SK-N-SH treated with all-trans-retinoic acid at 6 μM for 48 hours (cell line): ENCODE measurements around the gene BIRC5.

Experiments
- ATAC-seq: fragments of 200-7000 bp; cut with Tn5 transposase; 3 replicates; pipeline ENCODE4 v1.9.1; 2020; ENCODE audit warnings: mild to moderate bottlenecking, moderate library complexity
- ARNTL ChIP-seq: fragments of 450-650 bp; formaldehyde crosslinking; IDR thresholded peaks from 2 replicates; pipeline ENCODE4 v1.5.0; 2020; ENCODE audit warnings: low read depth, mild to moderate bottlenecking, moderate library complexity, borderline replicate concordance
- CSDC2 ChIP-seq: fragments of 250-450 bp; sonication (Bioruptor Pico); IDR thresholded peaks from 2 replicates; pipeline ENCODE4 v1.5.0; 2020; ENCODE audit warnings: mild to moderate bottlenecking, moderate library complexity
- ESRRG ChIP-seq: fragments of 250-450 bp; sonication (Bioruptor Pico); IDR thresholded peaks from 2 replicates; pipeline ENCODE4 v1.6.1; 2021; ENCODE audit warnings: mild to moderate bottlenecking
- GLIS3 ChIP-seq: fragments of 250-450 bp; sonication (Bioruptor Pico); IDR thresholded peaks from 2 replicates; pipeline ENCODE4 v1.5.0; 2020; ENCODE audit warnings: mild to moderate bottlenecking, moderate library complexity
- ISL1 ChIP-seq: fragments of 250-450 bp; sonication (Bioruptor Pico); IDR thresholded peaks from 2 replicates; pipeline ENCODE4 v2.1.2; 2022; ENCODE audit warnings: mild to moderate bottlenecking, moderate library complexity
- PPARA ChIP-seq: fragments of 250-450 bp; sonication (Bioruptor Pico); IDR thresholded peaks from 2 replicates; pipeline ENCODE4 v1.5.0; 2020; ENCODE audit warnings: mild to moderate bottlenecking, borderline replicate concordance
- SNAI2 ChIP-seq: fragments of 250-450 bp; sonication (Bioruptor Pico); IDR thresholded peaks from 2 replicates; pipeline ENCODE4 v1.5.0; 2020; ENCODE audit warnings: mild to moderate bottlenecking, moderate library complexity
- TCF4 ChIP-seq: fragments of 250-450 bp; sonication (Bioruptor Pico); IDR thresholded peaks from 2 replicates; pipeline ENCODE4 v1.8.0; 2021; ENCODE audit warnings: mild to moderate bottlenecking, moderate library complexity, borderline replicate concordance
- ZFP3 ChIP-seq: fragments of 250-450 bp; sonication (Bioruptor Pico); IDR thresholded peaks from 2 replicates; pipeline ENCODE4 v1.5.0; 2020; ENCODE audit warnings: mild to moderate bottlenecking, moderate library complexity
- ZFP30 ChIP-seq: fragments of 450-650 bp; formaldehyde crosslinking; IDR thresholded peaks from 2 replicates; pipeline ENCODE4 v1.5.0; 2022; ENCODE audit warnings: mild to moderate bottlenecking, moderate library complexity
- ZNF565 ChIP-seq: fragments of 450-650 bp; formaldehyde crosslinking; conservative IDR thresholded peaks from 2 replicates; pipeline ENCODE4 v1.5.0; 2020; ENCODE audit warnings: low read depth, mild to moderate bottlenecking, moderate library complexity
- ZNF8 ChIP-seq: fragments of 450-650 bp; formaldehyde crosslinking; IDR thresholded peaks from 2 replicates; pipeline ENCODE4 v1.5.0; 2020; ENCODE audit warnings: mild to moderate bottlenecking, moderate library complexity
- TF ChIP-seq, protein P1 (sequence below): fragments of 250-450 bp; sonication (Bioruptor Pico); IDR thresholded peaks from 2 replicates; pipeline ENCODE4 v1.5.0; 2020; ENCODE audit warnings: mild to moderate bottlenecking, moderate library complexity
- TF ChIP-seq, protein P2 (sequence below): fragments of 250-450 bp; sonication (Bioruptor Pico); IDR thresholded peaks from 2 replicates; pipeline ENCODE4 v1.8.0; 2020; ENCODE audit warnings: mild to moderate bottlenecking, moderate library complexity, borderline replicate concordance
- TF ChIP-seq, protein P3 (sequence below): fragments of 250-450 bp; sonication (Bioruptor Pico); IDR thresholded peaks from 2 replicates; pipeline ENCODE4 v1.5.1; 2021; ENCODE audit warnings: mild to moderate bottlenecking, moderate library complexity

BIRC5 gene

DNA sequence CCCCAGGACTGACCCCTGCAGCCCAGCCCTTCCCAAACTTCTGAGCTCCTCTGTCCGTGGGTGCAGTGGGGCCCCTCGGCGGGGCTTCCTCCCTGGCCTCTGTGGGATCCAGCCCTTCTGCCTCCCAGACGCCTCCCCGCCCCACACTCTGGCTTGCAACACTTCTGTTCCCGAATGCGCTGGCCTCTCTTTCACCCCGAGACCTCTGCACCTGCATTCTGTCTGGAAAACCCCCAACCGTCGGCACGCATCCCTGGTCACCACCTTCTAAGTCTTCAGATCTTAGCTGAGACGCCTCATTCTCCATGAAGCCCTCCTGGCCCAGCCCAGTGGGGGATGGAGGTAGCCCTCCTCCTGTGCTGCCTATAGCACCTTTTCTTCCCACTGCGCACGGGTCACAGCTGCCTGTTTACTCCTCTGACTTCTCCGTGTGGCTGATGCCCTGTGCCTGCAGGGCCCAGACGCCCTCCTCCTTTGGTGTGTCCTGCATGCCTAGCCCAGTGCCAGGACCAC lies 43.8 kb downstream of the BIRC5 start:
- ATAC-seq = 0 out of 3 replicates have a peak, but pooled peaks have one; percentile 1
- no peak for TF ChIP-seq CSDC2 (CRISPR knock-in tag)
- TF ChIP-seq PPARA (CRISPR knock-in tag) = no peak
- TF ChIP-seq, protein P1, sequence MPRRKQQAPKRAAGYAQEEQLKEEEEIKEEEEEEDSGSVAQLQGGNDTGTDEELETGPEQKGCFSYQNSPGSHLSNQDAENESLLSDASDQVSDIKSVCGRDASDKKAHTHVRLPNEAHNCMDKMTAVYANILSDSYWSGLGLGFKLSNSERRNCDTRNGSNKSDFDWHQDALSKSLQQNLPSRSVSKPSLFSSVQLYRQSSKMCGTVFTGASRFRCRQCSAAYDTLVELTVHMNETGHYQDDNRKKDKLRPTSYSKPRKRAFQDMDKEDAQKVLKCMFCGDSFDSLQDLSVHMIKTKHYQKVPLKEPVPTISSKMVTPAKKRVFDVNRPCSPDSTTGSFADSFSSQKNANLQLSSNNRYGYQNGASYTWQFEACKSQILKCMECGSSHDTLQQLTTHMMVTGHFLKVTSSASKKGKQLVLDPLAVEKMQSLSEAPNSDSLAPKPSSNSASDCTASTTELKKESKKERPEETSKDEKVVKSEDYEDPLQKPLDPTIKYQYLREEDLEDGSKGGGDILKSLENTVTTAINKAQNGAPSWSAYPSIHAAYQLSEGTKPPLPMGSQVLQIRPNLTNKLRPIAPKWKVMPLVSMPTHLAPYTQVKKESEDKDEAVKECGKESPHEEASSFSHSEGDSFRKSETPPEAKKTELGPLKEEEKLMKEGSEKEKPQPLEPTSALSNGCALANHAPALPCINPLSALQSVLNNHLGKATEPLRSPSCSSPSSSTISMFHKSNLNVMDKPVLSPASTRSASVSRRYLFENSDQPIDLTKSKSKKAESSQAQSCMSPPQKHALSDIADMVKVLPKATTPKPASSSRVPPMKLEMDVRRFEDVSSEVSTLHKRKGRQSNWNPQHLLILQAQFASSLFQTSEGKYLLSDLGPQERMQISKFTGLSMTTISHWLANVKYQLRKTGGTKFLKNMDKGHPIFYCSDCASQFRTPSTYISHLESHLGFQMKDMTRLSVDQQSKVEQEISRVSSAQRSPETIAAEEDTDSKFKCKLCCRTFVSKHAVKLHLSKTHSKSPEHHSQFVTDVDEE = no peak
- TF ChIP-seq ZNF8 (CRISPR knock-in tag) = no peak

DNA sequence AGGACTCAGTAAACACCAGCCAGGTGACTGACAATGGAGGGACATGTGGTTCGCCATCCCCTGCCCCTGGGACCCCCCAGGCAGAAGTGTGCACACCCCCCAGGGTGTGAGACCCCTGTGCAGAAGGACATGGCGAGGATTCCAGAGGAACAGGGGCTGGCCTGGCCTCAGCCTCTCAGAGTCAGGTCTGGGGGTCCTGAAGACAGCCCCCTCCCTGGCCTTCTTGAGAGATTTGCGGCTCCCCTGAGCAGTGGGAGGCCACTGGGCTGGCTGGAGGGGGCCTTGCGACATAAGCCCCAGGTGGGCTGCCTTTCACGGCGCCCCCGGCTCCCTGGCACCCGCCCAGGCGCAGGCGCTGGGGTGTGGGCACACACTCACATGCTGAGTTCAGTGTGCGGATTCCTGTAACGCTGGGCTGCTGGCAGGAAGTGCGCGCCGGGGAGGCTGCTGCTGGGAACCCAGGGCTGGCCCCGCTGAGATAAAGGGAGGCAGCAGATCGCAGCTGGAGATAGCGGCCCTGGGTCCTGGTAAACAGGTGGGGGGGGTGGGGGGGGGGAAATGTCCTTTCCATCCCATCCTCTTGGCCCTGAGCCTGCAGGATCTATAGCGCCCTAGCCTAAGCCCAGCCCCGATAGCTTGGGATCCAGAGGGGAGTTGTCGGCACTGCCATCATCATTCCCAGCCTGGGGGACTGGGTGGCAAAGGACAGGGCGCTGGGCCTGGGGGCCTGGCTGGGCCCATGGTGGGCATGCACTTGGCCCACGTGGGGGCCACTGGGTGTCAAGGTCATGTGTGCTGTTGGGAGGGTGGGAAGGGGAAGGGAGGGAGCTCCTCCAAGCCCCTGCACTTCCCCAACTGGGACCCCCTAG lies 44.5 kb downstream of the BIRC5 start:
- peak; percentile 48 for ATAC-seq
- TF ChIP-seq ZFP3 (CRISPR knock-in tag) = peak; percentile 63
- TF ChIP-seq SNAI2 (CRISPR knock-in tag) = peak; percentile 90
- TF ChIP-seq, protein P1 = peak; percentile 75
- no peak for TF ChIP-seq ESRRG (CRISPR knock-in tag)
- peak; percentile 72; the same call in 1 of the 2 replicates for TF ChIP-seq GLIS3 (CRISPR knock-in tag)
- TF ChIP-seq ARNTL (CRISPR knock-in tag) = no peak
- TF ChIP-seq TCF4 = peak; percentile 85
- TF ChIP-seq, protein P2, sequence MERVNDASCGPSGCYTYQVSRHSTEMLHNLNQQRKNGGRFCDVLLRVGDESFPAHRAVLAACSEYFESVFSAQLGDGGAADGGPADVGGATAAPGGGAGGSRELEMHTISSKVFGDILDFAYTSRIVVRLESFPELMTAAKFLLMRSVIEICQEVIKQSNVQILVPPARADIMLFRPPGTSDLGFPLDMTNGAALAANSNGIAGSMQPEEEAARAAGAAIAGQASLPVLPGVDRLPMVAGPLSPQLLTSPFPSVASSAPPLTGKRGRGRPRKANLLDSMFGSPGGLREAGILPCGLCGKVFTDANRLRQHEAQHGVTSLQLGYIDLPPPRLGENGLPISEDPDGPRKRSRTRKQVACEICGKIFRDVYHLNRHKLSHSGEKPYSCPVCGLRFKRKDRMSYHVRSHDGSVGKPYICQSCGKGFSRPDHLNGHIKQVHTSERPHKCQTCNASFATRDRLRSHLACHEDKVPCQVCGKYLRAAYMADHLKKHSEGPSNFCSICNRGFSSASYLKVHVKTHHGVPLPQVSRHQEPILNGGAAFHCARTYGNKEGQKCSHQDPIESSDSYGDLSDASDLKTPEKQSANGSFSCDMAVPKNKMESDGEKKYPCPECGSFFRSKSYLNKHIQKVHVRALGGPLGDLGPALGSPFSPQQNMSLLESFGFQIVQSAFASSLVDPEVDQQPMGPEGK (CRISPR knock-in tag) = peak; percentile 55; the same call in 1 of the 2 replicates

DNA sequence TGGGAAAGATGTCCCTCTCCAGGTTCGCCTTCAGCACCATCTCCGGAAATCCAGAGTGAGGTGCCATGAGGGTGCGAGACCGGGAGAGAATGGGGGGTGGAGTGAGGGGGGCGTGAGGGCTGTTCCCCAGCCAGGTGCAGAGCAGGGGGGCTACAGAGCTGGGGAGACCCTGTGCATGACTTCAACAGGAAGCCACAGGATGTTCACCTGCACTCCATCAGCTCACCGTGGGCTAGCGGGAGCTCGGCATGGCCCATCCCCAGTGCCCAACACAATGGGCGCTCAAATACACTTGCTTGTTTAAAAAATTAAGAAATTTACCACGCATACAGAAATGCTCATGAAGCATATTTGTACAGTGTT lies 45.1 kb downstream of the BIRC5 start:
- no peak for ATAC-seq

More for the DNA sequence above, 45.1 kb downstream of the BIRC5 start:
- TF ChIP-seq, protein P3, sequence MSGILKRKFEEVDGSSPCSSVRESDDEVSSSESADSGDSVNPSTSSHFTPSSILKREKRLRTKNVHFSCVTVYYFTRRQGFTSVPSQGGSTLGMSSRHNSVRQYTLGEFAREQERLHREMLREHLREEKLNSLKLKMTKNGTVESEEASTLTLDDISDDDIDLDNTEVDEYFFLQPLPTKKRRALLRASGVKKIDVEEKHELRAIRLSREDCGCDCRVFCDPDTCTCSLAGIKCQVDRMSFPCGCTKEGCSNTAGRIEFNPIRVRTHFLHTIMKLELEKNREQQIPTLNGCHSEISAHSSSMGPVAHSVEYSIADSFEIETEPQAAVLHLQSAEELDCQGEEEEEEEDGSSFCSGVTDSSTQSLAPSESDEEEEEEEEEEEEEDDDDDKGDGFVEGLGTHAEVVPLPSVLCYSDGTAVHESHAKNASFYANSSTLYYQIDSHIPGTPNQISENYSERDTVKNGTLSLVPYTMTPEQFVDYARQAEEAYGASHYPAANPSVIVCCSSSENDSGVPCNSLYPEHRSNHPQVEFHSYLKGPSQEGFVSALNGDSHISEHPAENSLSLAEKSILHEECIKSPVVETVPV (CRISPR knock-in tag) = no peak
- TF ChIP-seq, protein P1 = no peak
- TF ChIP-seq, protein P2 (CRISPR knock-in tag) = no peak
- TF ChIP-seq PPARA (CRISPR knock-in tag) (no peak), ZFP30 (no peak), ISL1 (no peak), ZNF565 (CRISPR knock-in tag) (no peak), GLIS3 (CRISPR knock-in tag) (no peak), ESRRG (CRISPR knock-in tag) (no peak), ZFP3 (CRISPR knock-in tag) (no peak), ARNTL (CRISPR knock-in tag) (no peak)
- TF ChIP-seq, all 23 proteins: peak for 0
